ENCODE data around the gene DLX4. TPM values are rescaled to one million over a fixed set of nuclear protein-coding genes. Genes with fewer than 3 reads are reported as not detected.

Gene DLX4
- total RNA-seq, 1 experiment from 2014 or later = 1.3 TPM

DNA sequence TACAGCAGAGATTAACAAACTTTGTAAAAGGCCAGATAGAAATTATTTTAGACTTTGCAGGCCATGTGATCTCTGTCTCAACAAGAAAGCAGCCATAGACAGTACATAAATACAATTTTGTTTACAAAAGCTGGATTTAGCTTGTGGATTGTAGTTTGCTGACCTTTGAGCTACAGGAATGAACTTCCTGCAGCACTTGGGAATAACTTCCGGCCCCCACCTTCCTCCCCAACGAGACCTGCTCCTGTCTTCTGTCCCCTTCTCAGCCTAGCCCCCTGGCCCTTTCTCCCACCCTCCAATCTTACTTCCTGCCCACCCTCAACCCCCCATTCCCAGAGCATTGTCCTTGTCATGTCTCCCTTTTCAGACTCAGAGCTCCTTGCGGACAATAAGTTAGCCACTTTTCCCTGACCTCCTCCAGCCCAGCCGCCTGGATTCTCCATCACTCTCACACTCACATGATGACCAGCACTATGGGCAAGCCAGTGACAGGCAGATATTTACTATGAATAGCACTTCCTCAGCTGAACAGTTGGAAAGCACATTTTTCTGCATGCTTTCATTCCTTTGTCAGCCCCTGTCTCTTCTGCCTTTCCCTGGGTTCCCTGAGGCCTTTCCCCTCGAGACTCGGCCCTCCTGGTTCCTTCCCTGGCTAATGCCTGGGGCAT lies 53.6 kb downstream of the DLX4 start:
- no peak overlapping the region for H3K4me3 Mint-ChIP-seq
- DNase-seq (ENCODE audit: low spot score) (no peak), ATAC-seq (no peak)
- H3K9me3 Mint-ChIP-seq = peaks cover 4% of the 10 kb centered on the region; the same call in 1 of the 2 replicates
- TF ChIP-seq SOX15 (CRISPR knock-in tag; IDR thresholded peaks at IDR 0.05) = no peak
- no peak for TF ChIP-seq HMGA2 (CRISPR knock-in tag; IDR thresholded peaks at IDR 0.05)
- no peak for TF ChIP-seq NR2C2 (CRISPR knock-in tag; IDR thresholded peaks at IDR 0.05)
- TF ChIP-seq, protein P1, sequence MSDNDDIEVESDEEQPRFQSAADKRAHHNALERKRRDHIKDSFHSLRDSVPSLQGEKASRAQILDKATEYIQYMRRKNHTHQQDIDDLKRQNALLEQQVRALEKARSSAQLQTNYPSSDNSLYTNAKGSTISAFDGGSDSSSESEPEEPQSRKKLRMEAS (CRISPR knock-in tag; IDR thresholded peaks at IDR 0.05) = no peak
- TF ChIP-seq ETV6 (CRISPR knock-in tag; IDR thresholded peaks at IDR 0.05) = no peak
- H3K27me3 Mint-ChIP-seq (ENCODE audit: low read depth) = peaks cover 10% of the 10 kb centered on the region
- ChIA-PET POLR2A (no interaction called here), CTCF (interaction anchor here (0.8 to 2.4 kb wide), 4 partner anchors 34 to 72 kb away, joined by 3 to 12 read pairs (median 6); partner anchors contain the start of genes ITGA3 and PDK2)
- H3K27ac Mint-ChIP-seq = 0 out of 2 replicates have a peak overlapping the region, but pooled peaks have one; percentile 18
- peaks cover 9% of the 10 kb centered on the region for H3K4me1 Mint-ChIP-seq
- no peaks in the 10 kb centered on the region for H3K36me3 Mint-ChIP-seq

DNA sequence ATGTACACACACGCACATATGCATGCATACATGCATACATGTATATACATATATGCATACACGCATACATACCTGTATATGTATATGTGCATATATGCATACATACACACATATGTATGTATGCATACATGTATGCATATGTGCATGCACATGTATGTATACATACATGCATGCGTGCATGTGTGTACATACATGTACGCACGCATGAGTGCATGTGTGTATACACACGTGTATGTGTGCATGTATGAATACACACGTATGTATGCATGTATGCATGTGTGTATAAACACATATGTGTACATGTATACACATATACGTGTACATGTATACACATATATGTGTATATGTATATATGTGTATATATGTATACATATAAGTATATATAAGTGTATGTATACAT lies 54.5 kb downstream of the DLX4 start:
- H3K27ac Mint-ChIP-seq = no peak overlapping the region
- ChIA-PET CTCF (no interaction called here), POLR2A (no interaction called here)
- H3K4me1 Mint-ChIP-seq = peaks cover 18% of the 10 kb centered on the region
- no peak for DNase-seq (ENCODE audit: low spot score)
- ATAC-seq = no peak
- no peak overlapping the region for H3K4me3 Mint-ChIP-seq
- peaks cover 4% of the 10 kb centered on the region; the same call in 1 of the 2 replicates for H3K9me3 Mint-ChIP-seq
- H3K36me3 Mint-ChIP-seq = no peaks in the 10 kb centered on the region
- TF ChIP-seq ZNF219 (CRISPR knock-in tag; IDR thresholded peaks at IDR 0.05; ENCODE audit: borderline replicate concordance) = no peak
- TF ChIP-seq NR2C2 (CRISPR knock-in tag; IDR thresholded peaks at IDR 0.05) = no peak
- TF ChIP-seq GRHL2 (CRISPR knock-in tag; IDR thresholded peaks at IDR 0.05; ENCODE audit: insufficient replicate concordance, severe bottlenecking) = no peak
- no peak for TF ChIP-seq NFYB (CRISPR knock-in tag; conservative IDR thresholded peaks at IDR 0.05; ENCODE audit: low read depth)
- TF ChIP-seq, protein P2, sequence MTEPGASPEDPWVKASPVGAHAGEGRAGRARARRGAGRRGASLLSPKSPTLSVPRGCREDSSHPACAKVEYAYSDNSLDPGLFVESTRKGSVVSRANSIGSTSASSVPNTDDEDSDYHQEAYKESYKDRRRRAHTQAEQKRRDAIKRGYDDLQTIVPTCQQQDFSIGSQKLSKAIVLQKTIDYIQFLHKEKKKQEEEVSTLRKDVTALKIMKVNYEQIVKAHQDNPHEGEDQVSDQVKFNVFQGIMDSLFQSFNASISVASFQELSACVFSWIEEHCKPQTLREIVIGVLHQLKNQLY (CRISPR knock-in tag; IDR thresholded peaks at IDR 0.05) = no peak
- TF ChIP-seq ZNF138 (CRISPR knock-in tag; conservative IDR thresholded peaks at IDR 0.05) = no peak
- TF ChIP-seq, protein P3, sequence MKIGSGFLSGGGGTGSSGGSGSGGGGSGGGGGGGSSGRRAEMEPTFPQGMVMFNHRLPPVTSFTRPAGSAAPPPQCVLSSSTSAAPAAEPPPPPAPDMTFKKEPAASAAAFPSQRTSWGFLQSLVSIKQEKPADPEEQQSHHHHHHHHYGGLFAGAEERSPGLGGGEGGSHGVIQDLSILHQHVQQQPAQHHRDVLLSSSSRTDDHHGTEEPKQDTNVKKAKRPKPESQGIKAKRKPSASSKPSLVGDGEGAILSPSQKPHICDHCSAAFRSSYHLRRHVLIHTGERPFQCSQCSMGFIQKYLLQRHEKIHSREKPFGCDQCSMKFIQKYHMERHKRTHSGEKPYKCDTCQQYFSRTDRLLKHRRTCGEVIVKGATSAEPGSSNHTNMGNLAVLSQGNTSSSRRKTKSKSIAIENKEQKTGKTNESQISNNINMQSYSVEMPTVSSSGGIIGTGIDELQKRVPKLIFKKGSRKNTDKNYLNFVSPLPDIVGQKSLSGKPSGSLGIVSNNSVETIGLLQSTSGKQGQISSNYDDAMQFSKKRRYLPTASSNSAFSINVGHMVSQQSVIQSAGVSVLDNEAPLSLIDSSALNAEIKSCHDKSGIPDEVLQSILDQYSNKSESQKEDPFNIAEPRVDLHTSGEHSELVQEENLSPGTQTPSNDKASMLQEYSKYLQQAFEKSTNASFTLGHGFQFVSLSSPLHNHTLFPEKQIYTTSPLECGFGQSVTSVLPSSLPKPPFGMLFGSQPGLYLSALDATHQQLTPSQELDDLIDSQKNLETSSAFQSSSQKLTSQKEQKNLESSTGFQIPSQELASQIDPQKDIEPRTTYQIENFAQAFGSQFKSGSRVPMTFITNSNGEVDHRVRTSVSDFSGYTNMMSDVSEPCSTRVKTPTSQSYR (CRISPR knock-in tag; IDR thresholded peaks at IDR 0.05) = no peak
- TF ChIP-seq E2F1 (CRISPR knock-in tag; IDR thresholded peaks at IDR 0.05) = no peak
- no peak for TF ChIP-seq E2F4 (CRISPR knock-in tag; IDR thresholded peaks at IDR 0.05; ENCODE audit: borderline replicate concordance, low read depth)
- no peak for TF ChIP-seq TCF7 (CRISPR knock-in tag; IDR thresholded peaks at IDR 0.05; ENCODE audit: low read depth)
- no peak for TF ChIP-seq ESRRA (CRISPR knock-in tag; IDR thresholded peaks at IDR 0.05; ENCODE audit: borderline replicate concordance)
- H3K27me3 Mint-ChIP-seq (ENCODE audit: low read depth) = peaks cover 18% of the 10 kb centered on the region

Other genes with a start within 250 kb of the DLX4 start
- gene FAM117A, start 205.1 kb upstream of the DLX4 start, total RNA-seq (2021) = 26.2 to 30.4 TPM (median 29.7 TPM) in 3 replicates
- 165 to 199 TPM (median 171 TPM) in 3 replicates for gene KAT7, start 180.5 kb upstream of the DLX4 start, total RNA-seq (2021)
- not detected in 3 replicates for gene TAC4, start 121.1 kb upstream of the DLX4 start, total RNA-seq (2021)
- 0.44 to 0.78 TPM (median 0.74 TPM) in 3 replicates for gene DLX3, start 26.0 kb downstream of the DLX4 start, total RNA-seq (2021)
- 35.3 to 44.2 TPM (median 35.5 TPM) in 3 replicates for gene ITGA3, start 86.9 kb downstream of the DLX4 start, total RNA-seq (2021)
- gene PDK2, start 126.2 kb downstream of the DLX4 start, total RNA-seq (2021) = 16.6 to 21.3 TPM (median 19.8 TPM) in 3 replicates
- gene SAMD14, start 161.0 kb downstream of the DLX4 start, total RNA-seq (2021) = 4.5 to 6.0 TPM (median 5.9 TPM) in 3 replicates
- 20.4 to 21.7 TPM (median 20.6 TPM) in 3 replicates for gene PPP1R9B, start 181.5 kb downstream of the DLX4 start, total RNA-seq (2021)
- 0.39 to 1.0 TPM in 2 of 3 replicates, not detected in the other for gene SGCA, start 196.8 kb downstream of the DLX4 start, total RNA-seq (2021)
- gene COL1A1, start 232.4 kb downstream of the DLX4 start, total RNA-seq (2021) = 46.1 to 52.1 TPM (median 50.4 TPM) in 3 replicates